ENCODE data around the gene C3orf20.

GRCh38 chr3:14664170-14664569 lies 10.8 kb upstream of the C3orf20 start:
- TF ChIP-seq CTCF (IDR thresholded peaks at IDR 0.05) (no peak), POLR2A (IDR thresholded peaks at IDR 0.05) (no peak)
